Amniotic epithelial cell (primary cell): ENCODE measurements around the gene HSPB1.
"Not testable (repeated sequence)": the region's sequence is repeated elsewhere in the genome, so short reads cannot be mapped to it uniquely, and the experiment has no call there.

Experiments
- DNase-seq: peaks from one replicate; pipeline ENCODE4 v3.0.0-alpha.2; 2010; ENCODE audit warnings: low read depth

Gene HSPB1

DNA sequence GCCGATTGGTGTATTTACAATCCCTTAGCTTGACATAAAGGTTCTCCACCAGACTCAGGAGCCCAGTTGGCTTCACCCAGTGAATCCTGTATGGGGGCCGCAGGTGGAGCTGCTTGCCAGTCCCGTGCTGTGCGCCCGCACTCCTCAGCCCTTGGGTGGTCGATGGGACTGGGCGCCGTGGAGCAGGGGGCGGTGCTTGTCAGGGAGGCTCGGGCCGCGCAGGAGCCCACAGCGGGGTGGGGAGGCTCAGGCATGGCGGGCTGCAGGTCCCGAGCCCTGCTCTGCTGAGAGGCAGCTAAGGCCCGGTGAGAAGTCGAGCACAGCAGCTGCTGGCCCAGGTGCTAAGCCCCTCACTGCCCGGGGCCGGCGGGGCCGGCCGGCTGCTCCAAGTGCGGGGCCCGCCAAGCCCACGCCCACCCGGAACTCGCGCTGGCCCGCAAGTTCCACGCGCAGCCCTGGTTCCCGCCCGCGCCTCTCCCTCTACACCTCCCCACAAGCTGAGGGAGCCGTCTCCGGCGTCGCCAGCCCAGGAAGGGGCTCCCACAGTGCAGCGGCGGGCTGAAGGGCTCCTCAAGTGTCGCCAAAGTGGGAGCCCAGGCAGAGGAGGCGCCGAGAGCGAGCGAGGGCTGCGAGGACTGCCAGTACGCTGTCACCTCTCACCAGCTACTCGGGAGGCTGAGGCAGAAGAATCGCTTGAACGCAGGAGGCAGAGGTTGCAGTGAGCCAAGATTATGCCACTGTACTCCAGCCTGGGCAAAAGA is 7.0 kb downstream of the HSPB1 start:
- not testable (repeated sequence) for DNase-seq

DNA sequence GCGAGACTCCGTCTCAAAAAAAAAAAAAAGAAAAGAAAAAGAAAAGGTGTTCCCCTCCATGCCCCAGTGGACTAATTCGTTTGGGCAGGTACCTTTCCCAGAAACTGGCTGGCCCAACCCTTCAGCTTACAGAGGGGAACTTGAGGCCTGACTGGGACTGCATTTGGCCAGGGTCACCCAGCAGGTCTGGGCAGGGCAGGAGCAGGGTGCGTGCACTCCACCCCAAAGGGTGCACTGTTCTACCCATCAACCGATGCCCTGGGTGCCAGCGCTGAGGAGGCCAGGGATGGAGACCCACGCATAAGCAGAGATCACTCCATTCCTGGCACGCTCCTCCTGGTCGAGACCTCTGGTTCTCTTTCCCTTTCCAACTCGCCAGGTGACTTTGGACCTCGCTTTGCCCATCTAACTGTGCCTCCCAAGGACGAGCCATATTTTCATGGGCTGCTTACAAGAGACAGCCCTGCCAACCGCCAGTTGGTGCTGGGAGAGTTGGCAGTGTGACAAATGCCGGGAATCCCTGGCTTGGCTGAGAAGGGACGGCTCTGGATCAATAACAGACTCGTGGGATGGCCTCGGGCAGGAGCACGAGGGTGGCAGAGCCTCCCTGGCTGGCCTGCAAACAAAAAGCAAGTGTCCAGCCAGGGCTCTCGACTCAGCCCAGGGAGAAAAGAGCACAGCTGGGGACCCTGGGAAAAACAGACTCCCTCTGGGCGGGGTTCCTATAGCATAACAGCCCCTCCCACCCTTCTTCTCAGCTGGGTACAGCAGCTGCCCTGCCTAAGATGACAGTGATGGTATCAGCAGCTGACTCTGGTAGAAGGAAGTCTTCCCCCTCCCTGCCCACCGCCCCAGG is 7.9 kb downstream of the HSPB1 start:
- DNase-seq, result no peak

- DNase-seq, result not testable (repeated sequence)
Observed at GRCh38 chr7:76311838-76312237, 9.4 kb downstream of the HSPB1 start.

DNA sequence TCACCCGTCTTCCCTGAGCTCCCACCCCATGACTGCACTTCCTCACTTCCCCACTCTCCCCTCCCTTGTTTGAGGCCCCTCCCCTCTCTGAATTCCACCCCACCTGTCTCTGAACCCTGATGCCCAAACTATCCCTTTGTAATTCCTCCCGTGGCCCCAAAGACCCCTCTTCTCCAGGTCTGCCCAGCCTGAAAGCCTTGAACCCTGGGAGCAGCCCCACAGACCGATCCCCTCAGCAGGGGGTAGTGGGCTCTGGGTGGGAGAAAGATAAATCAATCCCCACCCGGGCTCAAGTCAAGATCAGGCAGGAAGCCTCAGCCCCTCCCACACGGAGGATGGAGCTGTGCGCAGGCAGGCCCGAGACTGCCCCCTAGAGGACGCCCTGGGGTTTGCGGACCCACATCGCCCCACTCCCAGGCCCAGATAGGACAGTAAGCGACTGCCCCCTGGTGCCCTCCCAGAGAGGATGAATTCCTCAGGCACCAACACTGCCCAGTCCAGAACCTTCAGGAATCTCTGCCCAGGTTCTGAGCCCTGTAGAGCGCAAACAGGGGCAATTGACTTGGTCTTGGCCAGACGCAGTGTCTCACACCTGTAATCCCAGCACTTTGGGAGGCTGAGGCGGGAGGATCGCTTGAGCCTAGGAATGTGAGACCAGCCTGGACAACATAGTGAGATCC is 11.7 kb downstream of the HSPB1 start:
- DNase-seq, result peak; percentile 84

DNA sequence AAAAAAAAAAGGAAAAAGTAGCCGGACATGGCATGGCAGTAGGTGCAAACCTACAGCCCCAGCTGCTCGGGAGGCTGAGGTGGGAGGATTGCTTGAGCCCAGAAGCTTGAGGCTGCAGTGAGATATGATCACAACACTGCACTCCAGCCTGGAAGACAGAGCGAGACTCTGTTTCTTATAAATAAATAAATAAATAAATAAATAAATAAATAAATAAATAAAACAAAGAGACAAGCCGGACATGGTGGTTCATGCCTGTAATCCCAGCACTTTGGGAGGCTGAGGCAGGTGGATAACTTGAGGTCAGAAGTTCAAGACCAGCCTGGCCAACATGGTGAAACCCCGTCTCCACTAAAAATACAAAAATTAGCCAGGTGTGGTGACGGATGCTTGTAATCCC is 12.3 kb downstream of the HSPB1 start:
- not testable (repeated sequence) for DNase-seq

GRCh38 chr7:76315364-76315763 is 12.9 kb downstream of the HSPB1 start:
- DNase-seq, result no peak

DNA sequence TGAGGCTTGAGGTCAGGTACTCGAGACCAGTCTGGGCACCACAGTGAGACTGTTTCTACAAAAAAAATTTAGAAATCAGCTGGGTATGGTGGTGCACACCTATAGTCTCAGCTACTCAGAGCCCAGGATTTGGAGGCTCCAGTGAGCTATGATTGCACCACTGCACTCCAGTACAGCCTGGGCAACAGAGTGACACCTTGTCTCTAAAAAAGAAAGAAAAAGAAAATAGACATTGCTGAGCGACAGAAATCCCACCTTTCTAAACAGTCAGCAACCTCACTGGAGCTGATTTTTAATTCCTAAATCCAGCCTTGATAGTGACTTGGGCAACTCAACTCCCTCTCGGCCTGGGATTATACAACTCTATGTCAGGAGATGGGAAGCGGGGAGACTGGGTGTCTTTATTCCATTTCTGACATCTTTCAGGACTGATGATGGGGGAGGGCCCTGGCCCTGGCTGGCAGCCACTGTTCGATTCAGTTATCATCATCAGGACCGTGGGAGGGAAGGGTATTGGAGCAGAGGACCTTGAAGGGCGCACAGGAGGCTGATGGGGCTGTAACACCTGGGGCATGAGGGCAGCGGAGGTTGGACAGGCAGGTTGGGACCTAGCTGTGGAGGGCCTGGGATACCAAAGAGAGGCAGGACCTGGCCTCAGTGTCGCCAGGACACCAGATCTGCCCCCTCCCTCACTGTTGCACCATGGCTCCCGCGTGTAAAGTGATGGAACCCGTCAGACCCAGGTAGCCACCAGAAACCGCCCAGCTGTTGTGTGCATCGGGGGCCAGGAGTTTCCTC is 14.7 kb downstream of the HSPB1 start:
- no peak for DNase-seq

GRCh38 chr7:76317782-76318487 is 15.5 kb downstream of the HSPB1 start:
- DNase-seq, result peak; percentile 94

DNA sequence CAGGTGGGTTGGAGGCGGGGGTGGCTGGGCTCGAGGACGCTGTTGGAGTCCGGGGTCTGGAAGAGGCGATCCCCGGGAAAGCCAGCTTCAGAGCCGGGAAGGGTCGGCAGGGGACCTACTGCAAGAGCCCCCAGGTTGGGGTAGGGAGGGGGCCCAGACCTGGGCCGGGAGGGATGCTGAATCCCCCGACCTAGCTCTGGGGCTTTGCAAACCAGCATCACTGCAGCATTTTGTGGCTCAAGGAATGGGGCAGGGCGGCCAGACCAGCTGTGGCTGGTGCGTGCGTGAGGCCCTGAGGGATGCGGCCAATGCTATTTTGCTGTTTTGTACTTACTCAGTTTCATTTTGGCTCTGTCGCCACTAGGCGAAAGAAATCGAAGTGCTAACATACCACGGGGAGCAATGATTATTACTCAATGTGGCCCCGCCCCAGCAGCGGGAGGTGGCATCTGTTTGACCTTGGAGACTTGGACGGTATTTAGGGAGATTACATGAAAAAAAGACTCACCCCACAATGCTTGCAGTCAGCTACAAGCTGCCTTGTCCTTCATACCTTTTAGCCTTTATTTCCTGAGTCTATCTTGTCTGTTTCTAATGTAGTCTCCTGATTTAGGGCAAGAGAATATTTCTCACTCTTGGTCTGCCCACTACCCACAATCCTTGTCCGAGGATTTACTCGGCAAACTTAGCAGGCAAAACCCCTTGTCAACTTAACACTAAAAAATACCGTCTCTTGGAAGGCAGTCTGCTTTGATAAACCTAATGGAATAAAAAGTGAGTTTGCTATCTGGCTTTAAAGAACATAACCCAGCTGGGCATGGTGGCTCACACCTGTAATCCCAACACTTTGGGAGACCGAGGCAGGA is 16.2 kb downstream of the HSPB1 start:
- peak; percentile 83 for DNase-seq

DNA sequence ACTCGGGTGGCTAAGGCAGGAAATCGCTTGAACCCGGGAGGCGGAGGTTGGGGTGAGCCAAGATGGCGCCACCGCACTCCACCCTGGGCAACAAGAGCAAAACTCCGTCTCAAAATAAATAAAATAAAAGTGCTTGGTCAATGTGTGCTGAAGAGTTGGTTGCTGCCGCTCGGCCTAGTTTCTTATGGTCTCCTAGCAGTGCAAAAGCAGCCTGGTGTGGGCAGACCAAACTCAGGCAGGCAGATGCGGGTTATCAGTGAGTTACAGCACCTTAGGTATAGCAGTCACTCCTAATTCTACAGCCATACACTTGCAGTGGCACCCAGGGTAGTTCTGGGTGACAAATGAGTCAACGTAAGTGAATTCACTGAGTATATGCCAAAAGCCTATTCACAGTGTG is 22.6 kb downstream of the HSPB1 start:
- DNase-seq, result no peak

- DNase-seq, result no peak
Observed at GRCh38 chr7:76325811-76326210, 23.3 kb downstream of the HSPB1 start.

DNA sequence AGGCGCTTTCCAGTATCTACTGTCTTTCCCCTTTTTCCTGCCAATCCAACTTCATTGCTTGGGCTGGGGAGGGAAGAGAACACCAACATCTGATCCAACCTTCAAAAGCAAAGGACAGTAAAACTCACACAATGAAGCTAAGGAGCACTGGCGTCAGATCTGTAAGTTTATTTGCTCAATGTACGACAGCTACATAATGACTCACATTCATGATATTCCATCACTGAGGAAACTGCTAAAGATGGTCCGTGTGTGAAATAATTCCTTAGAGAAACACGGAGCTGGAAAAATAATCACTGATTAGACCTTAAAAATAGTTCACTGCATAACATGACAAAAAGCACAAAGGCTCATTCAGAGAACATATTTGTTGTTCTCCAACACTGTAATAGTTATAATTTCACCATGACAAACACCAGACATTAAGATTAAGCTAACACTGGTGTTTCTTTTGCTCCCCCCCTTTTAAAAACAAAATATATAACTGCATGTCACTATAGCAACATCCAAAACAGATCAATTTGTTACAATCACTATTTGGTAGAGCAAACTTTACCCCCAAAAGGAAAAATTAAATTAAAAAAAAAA is 24.3 kb downstream of the HSPB1 start:
- peak; percentile 77 for DNase-seq

- no peak for DNase-seq
Observed at GRCh38 chr7:76327610-76328009, 25.1 kb downstream of the HSPB1 start.

DNA sequence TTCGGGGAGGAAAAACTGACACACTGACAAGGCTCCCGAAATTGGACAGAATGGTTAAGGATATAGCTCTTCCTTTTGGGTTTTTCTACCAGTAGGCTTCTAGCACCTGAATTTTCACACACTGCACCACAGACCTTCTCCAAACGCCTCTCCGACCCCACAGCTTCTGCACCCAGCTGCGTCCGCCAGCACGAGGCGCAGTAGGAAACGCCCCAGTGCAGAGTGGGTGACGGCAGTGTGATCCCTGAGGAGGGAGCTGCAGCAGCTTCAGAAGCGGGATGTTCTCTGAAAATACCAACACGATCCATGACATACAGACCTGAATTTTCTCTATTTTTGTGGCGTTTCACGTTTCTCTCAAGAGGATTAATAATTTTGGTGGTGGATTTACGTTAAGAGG is 25.9 kb downstream of the HSPB1 start:
- DNase-seq, result no peak

GRCh38 chr7:76329479-76329878 is 27.0 kb downstream of the HSPB1 start:
- no peak for DNase-seq

- no peak for DNase-seq
Observed at GRCh38 chr7:76330261-76330660, 27.8 kb downstream of the HSPB1 start.

- DNase-seq, result no peak
Observed at GRCh38 chr7:76330673-76331072, 28.2 kb downstream of the HSPB1 start.

- DNase-seq, result no peak
Observed at GRCh38 chr7:76332078-76332477, 29.6 kb downstream of the HSPB1 start.

GRCh38 chr7:76333511-76334101 is 31.1 kb downstream of the HSPB1 start:
- DNase-seq, result no peak
